ENCODE data around the gene POU1F1.
"Not testable (repeated sequence)": the region's sequence is repeated elsewhere in the genome, so short reads cannot be mapped to it uniquely, and the experiment has no call there.

Gene POU1F1

DNA sequence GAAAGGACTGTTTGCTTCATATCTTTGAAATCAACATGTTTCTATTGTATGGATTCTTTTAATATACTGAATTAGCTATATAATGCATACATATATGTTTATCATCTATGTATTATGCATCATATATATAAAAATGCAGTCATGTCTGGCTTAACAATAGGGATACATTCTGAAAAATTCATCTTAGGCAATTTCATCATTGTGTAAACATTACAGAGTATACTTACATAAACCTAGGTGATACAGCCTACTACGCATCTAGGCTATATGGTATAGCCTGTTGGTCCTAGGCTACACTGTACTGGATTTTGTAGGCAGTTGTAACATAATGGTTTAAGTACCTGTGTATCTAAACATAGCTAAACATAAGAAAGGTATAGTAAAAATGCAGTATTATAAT lies 27.6 kb downstream of the POU1F1 start:
- TF ChIP-seq, protein P1, sequence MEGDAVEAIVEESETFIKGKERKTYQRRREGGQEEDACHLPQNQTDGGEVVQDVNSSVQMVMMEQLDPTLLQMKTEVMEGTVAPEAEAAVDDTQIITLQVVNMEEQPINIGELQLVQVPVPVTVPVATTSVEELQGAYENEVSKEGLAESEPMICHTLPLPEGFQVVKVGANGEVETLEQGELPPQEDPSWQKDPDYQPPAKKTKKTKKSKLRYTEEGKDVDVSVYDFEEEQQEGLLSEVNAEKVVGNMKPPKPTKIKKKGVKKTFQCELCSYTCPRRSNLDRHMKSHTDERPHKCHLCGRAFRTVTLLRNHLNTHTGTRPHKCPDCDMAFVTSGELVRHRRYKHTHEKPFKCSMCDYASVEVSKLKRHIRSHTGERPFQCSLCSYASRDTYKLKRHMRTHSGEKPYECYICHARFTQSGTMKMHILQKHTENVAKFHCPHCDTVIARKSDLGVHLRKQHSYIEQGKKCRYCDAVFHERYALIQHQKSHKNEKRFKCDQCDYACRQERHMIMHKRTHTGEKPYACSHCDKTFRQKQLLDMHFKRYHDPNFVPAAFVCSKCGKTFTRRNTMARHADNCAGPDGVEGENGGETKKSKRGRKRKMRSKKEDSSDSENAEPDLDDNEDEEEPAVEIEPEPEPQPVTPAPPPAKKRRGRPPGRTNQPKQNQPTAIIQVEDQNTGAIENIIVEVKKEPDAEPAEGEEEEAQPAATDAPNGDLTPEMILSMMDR (IDR thresholded peaks at IDR 0.05; ENCODE audit: unreplicated experiment in 3 of 3) = no peak
- Mint-ChIP-seq H3K27me3 (ENCODE audit: low read depth) (no peaks in the 10 kb centered on the region), H3K27ac (no peak overlapping the region), H3K36me3 (ENCODE audit: low read depth) (peaks cover 41% of the 10 kb centered on the region), H3K4me3 (no peak overlapping the region), H3K4me1 (no peaks in the 10 kb centered on the region), H3K9me3 (no peaks in the 10 kb centered on the region)

DNA sequence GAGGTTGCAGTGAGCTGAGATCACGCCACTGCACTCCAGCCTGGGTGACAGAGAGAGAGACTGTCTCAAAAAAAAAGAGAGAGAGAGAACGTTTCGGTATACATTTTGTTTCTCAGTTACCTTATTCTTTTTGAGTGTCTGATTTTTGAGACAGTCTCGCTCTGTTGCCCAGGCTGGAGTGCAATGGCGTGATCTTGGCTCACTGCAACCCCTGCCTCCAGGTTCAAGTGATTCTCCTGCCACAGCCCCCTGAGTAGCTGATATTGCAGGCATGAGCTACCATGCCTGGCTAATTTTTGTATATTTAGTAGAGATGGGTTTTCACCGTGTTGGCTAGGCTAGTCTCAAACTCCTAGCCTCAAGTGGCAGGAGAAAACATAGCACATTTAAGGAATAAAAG lies 28.2 kb downstream of the POU1F1 start:
- not testable (repeated sequence) for H3K4me1 Mint-ChIP-seq; H3K4me3 Mint-ChIP-seq; H3K27ac Mint-ChIP-seq; H3K9me3 Mint-ChIP-seq; H3K27me3 Mint-ChIP-seq (ENCODE audit: low read depth)
- H3K36me3 Mint-ChIP-seq (ENCODE audit: low read depth) = peaks cover 37% of the 10 kb centered on the region

DNA sequence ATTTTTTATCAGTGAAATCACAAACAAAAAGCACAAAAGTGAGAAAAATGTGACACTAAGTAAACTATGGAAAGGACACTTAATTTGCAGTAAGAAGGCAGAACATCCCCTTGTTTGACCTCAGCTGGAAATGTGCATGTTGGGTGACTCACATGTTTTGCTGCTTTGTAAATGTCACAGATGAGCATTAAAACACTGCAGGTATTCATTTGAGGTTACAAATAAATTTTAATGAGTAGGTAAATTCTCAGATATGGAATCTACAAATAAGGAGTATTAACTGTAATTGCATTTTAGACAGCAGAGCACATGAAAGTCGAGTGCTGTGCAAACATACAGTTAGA lies 29.0 kb downstream of the POU1F1 start:
- Mint-ChIP-seq H3K27ac (no peak overlapping the region), H3K9me3 (no peaks in the 10 kb centered on the region), H3K4me3 (no peak overlapping the region), H3K27me3 (ENCODE audit: low read depth) (no peaks in the 10 kb centered on the region), H3K36me3 (ENCODE audit: low read depth) (peaks cover 37% of the 10 kb centered on the region), H3K4me1 (no peaks in the 10 kb centered on the region)
- TF ChIP-seq, protein P1 (IDR thresholded peaks at IDR 0.05; ENCODE audit: unreplicated experiment in 3 of 3) = no peak

DNA sequence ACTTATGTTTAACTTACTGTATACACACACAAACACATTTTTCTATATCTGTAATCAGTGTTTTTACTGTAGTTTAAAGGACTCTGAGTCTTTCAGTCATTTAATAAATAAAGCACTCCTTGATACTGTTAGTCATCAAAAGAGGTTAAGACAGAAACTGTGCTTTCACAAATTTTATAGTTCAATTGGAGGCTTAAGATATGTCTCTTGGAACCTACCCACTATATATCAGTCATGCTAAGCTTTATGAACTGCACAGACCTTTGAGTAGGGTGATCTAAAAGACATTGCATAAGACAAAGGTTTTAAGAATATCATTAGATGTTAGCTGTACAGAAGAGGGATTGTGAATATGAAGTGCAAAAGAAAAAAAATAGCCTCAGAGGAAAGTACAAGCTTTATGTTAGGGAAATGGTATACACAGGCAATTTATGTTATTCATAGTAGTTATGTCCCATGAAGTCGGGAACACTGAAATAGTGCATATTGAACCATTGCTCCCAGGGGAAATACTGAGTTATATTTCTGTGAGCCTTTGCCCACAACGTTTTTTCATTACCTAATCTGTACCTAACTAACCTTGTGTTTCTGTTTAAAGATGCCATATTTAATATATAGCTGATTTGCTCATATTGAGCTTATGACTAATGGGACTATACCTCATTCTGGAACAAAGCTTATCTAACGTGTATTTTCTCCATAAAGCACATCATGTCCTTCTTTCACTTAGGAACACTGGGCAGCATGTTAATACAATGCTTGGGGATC lies 29.5 kb downstream of the POU1F1 start:
- TF ChIP-seq, protein P1 (IDR thresholded peaks at IDR 0.05; ENCODE audit: unreplicated experiment in 3 of 3) = no peak
- no peaks in the 10 kb centered on the region for H3K27me3 Mint-ChIP-seq (ENCODE audit: low read depth)
- H3K27ac Mint-ChIP-seq = no peak overlapping the region
- H3K36me3 Mint-ChIP-seq (ENCODE audit: low read depth) = peaks cover 39% of the 10 kb centered on the region
- H3K4me1 Mint-ChIP-seq = no peaks in the 10 kb centered on the region
- H3K9me3 Mint-ChIP-seq = no peaks in the 10 kb centered on the region
- no peak overlapping the region for H3K4me3 Mint-ChIP-seq

DNA sequence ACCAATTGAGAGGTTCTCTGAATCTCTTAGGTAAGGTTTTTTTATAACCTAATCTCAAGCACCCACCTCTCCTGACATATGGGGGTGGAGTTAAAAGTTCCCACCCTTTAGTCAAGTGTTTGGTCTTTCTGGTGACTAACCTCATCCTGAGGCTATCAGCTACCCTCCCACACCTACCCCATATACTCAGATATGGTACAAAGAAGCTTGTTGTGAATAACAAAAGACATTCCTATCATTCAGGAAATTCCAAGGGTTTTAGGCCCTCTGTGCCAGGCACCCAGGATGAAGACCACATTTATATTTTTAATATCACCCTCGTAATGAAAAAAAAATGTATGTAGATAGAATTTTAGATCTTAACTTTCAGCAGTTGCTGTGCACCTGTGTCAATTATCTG lies 40.3 kb downstream of the POU1F1 start:
- no peak overlapping the region for H3K4me3 Mint-ChIP-seq

DNA sequence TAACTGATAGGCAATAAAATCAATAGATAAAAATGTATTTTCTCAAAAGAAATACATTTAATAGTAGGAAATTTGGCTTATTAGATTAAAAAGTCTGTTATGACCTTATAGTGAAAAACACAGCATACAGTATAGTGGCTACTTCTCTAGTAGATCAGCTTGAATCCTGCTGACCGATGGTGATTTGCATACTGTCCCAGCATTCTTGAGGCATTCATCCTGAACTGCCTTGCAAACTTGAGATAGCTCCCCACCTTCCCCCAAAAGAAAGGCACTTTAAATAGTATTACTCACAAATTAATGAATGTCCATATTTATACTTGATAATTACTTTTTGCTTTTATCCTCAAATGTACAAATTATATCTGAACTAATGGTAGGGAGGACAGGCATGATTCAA lies 42.6 kb downstream of the POU1F1 start:
- no peak overlapping the region for H3K27ac Mint-ChIP-seq
- H3K4me1 Mint-ChIP-seq = peaks cover 25% of the 10 kb centered on the region
- TF ChIP-seq, protein P1 (IDR thresholded peaks at IDR 0.05; ENCODE audit: unreplicated experiment in 3 of 3) = no peak
- H3K4me3 Mint-ChIP-seq = no peak overlapping the region
- no peaks in the 10 kb centered on the region for H3K27me3 Mint-ChIP-seq (ENCODE audit: low read depth)
- H3K9me3 Mint-ChIP-seq = no peaks in the 10 kb centered on the region
- peaks cover 21% of the 10 kb centered on the region for H3K36me3 Mint-ChIP-seq (ENCODE audit: low read depth)

More for the DNA sequence above, 40.3 kb downstream of the POU1F1 start:
- Mint-ChIP-seq H3K36me3 (ENCODE audit: low read depth) (peaks cover 31% of the 10 kb centered on the region), H3K4me1 (peaks cover 8% of the 10 kb centered on the region), H3K27me3 (ENCODE audit: low read depth) (no peaks in the 10 kb centered on the region), H3K27ac (no peak overlapping the region), H3K9me3 (no peaks in the 10 kb centered on the region)
- TF ChIP-seq, protein P1 (IDR thresholded peaks at IDR 0.05; ENCODE audit: unreplicated experiment in 3 of 3) = no peak
